ENCODE results near the gene LAMP1.
"Not testable (repeated sequence)": the region's sequence is repeated elsewhere in the genome, so short reads cannot be mapped to it uniquely, and the experiment has no call there.

Gene LAMP1

DNA sequence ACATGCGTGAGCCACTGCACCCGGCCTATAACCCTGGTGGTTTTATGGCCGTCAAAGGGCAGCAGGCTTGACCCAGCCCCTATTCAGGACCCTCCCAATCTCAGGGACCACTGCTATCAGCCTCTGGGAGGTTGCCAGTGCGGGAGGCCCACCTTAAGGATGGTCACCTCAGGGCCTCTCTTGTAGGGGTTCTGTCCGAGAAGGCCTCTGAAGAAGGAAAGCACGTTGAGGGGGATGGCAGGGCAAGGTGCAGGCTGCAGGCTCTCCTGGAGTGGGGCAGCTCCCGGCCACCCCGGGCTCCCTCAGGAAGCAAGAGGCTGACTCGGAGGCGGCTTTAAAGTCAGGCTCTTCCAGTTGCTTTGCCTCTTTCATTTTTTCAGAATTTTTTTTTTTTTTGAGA, 72.8 kb downstream of the LAMP1 start:
- DNase-seq (ENCODE audit: extremely low spot score), result no peak
- CTCF ChIA-PET, result no interaction called here

DNA sequence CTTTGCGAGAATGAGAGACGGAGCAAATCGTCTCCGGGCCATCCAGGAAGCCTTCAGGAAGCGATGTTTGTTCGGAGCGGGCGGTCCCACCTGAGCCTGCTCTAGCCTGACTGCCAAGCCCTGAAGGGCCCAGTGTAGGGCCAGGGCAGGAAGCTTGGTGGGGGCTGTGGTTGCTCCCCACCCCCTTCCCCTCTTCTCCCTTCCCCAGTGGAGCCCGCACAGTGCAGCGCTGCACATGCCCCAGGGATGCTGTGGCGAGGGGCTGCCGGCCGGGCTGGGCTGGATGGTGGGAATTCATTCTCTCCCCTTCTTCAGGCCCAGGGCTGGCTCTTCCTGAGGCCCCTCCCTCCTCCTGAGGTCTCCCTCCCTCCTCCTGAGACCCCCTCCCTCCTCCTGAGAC, 74.0 kb downstream of the LAMP1 start:
- TF ChIP-seq, protein P1, sequence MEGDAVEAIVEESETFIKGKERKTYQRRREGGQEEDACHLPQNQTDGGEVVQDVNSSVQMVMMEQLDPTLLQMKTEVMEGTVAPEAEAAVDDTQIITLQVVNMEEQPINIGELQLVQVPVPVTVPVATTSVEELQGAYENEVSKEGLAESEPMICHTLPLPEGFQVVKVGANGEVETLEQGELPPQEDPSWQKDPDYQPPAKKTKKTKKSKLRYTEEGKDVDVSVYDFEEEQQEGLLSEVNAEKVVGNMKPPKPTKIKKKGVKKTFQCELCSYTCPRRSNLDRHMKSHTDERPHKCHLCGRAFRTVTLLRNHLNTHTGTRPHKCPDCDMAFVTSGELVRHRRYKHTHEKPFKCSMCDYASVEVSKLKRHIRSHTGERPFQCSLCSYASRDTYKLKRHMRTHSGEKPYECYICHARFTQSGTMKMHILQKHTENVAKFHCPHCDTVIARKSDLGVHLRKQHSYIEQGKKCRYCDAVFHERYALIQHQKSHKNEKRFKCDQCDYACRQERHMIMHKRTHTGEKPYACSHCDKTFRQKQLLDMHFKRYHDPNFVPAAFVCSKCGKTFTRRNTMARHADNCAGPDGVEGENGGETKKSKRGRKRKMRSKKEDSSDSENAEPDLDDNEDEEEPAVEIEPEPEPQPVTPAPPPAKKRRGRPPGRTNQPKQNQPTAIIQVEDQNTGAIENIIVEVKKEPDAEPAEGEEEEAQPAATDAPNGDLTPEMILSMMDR (IDR thresholded peaks at IDR 0.05; ENCODE audit: control extremely low read depth, extremely low read depth, low read depth, missing control alignments), result no peak
- CTCF ChIA-PET, result no interaction called here
- POLR2A ChIA-PET, result no interaction called here
- no peak for DNase-seq (ENCODE audit: extremely low spot score)

More for the DNA sequence above, 72.8 kb downstream of the LAMP1 start:
- POLR2A ChIA-PET, result no interaction called here
- TF ChIP-seq, protein P1 (IDR thresholded peaks at IDR 0.05; ENCODE audit: control extremely low read depth, extremely low read depth, low read depth, missing control alignments), result no peak

DNA sequence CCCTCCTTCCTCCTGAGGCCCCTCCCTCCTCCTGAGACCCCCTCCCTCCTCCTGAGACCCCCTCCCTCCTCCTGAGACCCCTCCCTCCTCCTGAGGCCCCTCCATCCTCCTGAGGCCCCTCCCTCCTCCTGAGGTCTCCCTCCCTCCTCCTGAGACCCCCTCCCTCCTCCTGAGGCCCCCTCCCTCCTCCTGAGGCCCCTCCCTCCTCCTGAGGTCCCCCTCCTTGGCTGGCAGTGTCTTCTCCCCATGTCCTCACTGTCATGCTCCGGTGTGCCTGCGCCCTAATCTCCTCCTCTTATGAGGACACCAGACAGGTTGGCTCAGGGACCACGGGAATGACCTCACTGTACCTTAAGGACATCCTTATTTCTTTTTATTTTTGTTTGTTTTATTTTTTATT, 74.7 kb downstream of the LAMP1 start:
- CTCF ChIA-PET; DNase-seq (ENCODE audit: extremely low spot score); POLR2A ChIA-PET: not testable (repeated sequence)

All from GM10248 (cell line).